Nucleus accumbens (tissue), 56 donors: Measurements from ENCODE around the gene COL18A1.
"Not testable (repeated sequence)": the region's sequence is repeated elsewhere in the genome, so short reads cannot be mapped to it uniquely, and the experiment has no call there.

Experiments used
- DNase-seq, 56 donors: peaks; one replicate each; lab custom pipeline; 2025; lab: John Stamatoyannopoulos, UW

COL18A1 gene

DNA sequence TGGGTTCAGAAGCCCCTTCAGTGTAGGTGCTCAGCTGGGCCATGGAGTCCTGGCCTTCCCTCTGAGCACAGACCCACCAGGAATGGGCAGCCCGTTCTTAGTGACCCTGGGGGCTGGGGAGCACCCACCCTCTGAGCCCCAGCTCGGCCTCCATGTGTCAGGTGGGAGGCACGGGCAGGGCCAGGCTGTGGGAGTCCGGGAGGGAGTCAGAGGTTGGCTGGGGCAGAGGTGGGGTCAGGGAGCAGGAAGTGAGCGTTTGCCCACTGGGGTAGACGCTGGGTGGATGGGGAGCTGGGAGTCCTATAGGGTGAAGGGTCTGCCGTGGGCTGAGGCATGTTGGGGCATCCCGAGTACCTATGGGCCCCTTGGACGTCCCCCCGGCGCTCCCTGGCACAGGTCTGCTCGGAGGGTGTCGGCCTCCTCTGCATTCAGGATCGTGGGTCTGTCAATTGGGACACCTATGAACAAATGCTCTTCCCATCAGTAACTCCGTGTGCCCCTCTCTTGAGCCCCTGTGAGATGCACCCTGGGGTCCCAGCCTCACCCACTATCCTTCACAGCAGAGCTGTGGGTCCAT, 30.5 kb downstream of the COL18A1 start:
- no peak for DNase-seq

GRCh38 chr21:45436351-45437065, 31.5 kb downstream of the COL18A1 start:
- peak in 4 of 56 donors; percentile 12 to 25 (median 20) for DNase-seq

GRCh38 chr21:45437844-45438243, 32.9 kb downstream of the COL18A1 start:
- not testable (repeated sequence) for DNase-seq

DNA sequence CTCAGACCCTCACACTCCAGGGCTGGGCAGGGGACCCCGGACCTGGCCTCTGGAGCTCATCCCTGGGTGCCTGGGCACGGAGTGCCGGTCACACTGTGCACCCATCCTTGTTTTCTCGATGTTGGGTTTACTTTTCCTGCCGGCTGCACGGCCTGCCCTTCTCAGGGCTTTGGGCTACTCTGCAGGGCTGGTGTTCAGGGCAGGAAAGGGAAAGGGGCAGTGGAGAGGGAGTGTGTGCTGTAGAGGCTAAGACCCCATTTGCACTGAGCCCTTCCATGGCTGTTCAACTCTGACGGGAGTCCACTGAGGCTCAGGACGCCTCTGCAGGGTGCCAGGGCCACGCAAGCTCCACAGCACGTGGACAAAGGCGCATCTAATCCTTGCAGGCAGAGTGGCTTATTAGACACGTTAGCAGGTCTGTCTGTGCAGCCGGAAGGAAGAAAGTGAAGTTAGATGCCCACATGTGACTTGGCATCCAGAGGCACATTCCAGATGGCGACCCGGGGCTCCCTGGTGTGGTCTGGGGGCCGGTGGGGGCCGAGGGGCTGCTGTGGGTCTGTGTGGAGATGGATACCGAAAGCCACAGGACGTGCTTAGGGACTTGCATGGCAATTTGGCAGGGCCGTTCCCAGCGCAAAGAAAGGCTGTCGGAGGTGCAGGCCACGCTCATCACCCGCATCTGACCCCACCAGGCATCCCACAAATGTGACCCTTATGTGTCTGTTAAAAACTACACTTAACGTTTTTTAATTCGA, 33.6 kb downstream of the COL18A1 start:
- DNase-seq: no peak

DNA sequence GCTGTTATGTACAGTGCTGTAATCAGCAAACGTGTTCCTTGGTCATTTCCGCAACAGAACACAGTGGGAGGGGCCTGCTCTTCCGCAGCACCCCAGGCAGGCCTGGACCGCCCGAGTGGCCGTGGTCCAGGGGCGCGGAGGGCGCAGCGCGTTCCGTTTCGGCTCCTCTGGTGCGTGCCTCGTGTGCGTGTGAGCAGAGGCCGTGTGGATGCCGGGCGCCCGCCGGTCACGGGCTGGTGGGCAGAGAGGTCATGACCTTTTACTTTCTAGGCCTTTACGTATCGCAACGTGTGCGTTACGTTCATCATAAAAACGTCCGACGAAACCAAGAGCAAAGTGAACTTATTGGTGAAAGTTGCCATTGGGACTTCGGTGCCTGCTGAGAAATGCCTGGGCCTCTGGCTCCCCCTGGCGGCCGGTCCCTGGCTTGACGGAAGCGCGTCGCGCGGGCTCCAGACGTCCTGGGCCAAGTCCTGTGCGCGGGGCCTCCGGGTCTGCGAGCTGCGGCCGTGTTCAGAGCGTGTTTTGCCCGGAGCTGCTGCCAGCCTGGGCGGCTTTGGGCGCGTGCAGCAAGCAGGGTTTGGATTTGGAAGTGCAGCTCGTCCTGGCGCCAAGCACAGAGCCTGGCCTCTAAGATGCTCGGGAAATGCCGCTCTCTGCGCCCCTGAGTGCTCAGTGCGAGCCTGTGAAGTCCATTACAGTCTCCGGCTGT, 34.4 kb downstream of the COL18A1 start:
- peak in 47 of 56 donors; percentile 13 to 86 (median 59) for DNase-seq

DNA sequence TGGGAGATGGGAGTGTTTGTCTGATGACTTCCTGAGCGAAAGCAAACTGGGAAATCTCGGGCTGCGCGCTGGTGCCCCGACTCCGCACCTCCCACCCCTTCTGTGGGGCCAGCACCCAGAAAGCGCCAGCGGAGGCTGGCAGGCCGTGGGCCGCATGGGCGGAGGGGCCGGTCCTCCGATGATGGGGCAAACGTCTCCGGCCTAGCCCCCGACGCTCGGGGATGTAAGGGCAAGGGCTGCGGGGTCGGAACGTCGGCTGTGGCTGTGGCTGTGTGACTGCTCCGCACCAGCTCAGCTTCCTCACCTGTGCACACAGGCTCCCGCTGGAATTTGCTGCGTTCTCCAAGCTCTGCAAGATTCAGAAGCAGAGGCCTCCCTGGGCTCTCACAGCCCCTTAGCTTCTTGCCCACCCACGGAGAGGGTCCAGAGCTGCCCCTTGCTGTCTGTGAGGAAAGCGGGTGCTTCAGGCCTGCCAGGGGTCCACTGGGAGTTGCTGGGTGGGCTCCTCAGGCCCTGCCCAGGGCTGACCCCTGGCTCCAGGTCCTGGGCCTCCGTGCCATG, 35.0 kb downstream of the COL18A1 start:
- no peak for DNase-seq

DNA sequence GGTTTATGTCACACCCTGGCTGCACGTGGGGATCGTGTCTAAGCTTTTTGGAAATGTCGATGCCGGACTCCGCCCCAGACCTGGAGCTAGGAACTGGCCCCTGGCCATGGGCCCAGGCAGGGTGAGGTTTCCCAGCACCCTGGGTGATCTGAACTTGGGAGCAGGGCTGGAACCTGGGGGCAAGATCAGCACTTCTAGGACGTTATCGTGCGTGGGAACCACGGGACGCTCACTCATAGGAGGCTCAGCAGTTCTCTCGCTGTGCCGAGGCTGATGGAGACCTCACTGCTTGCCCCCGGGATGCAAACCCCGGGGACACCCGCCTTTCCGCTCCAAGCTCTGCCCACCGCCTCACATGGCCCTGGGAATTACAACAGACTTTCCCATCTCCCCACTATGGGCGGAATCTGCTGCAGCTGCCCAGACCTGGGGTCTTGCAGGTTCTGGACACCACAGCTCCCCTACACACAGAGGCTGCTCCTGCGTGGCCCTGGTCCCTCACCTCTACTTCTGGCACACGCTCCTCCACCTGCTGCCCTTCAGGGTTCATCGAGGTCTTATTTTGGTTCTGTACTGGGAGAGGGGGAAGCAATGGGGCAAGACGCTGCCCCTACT, 35.9 kb downstream of the COL18A1 start:
- DNase-seq: no peak

DNA sequence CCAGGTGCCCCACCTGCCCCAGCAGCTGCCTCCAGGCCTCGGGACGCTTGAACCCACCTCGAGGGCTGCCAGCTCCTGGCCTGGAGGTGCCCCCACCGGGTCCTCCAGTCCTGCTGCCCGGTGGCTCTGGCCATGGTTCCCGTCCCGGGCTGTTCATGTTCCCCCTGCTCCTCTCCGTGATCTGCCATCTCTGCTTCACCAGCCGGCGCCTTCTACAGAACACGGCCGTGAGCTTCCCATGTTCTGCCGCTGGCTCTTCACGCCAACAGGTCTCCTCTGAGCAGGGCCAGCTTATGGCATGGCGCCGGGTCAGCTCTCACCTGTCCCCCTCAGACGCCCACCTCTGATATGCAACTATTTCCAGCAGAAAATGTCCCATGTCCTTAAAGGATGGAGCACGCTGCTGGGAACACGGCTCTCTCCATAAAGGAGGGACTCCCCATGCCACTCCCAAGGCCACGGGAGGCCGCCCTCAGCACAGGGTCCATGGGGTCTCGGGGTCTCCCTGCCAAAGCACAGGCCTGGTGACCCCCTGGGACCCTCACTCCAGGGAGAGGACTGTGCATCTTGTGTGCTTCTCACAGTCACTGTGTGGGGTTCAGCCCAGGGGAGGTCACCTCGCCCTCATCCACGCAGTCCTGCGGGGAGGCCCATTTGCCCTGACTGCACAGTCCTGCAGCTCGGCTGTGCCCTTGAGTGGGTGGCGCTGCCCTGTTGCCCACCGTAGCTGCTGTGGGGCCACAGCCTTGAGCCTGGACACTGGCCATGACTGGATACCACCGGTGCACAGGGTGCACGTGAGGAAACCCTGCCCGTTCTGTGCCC, 36.7 kb downstream of the COL18A1 start:
- DNase-seq: no peak

GRCh38 chr21:45442276-45442675, 37.3 kb downstream of the COL18A1 start:
- DNase-seq: peak in 1 of 56 donors; percentile 39

- DNase-seq: peak in 1 of 56 donors; percentile 52
Measured at GRCh38 chr21:45442686-45443594, 38.0 kb downstream of the COL18A1 start.

- DNase-seq: peak in 7 of 56 donors; percentile 12 to 62 (median 24)
Measured at GRCh38 chr21:45443595-45444181, 38.7 kb downstream of the COL18A1 start.

GRCh38 chr21:45444385-45444784, 39.4 kb downstream of the COL18A1 start:
- DNase-seq: no peak

GRCh38 chr21:45445369-45445768, 40.4 kb downstream of the COL18A1 start:
- DNase-seq: no peak

DNA sequence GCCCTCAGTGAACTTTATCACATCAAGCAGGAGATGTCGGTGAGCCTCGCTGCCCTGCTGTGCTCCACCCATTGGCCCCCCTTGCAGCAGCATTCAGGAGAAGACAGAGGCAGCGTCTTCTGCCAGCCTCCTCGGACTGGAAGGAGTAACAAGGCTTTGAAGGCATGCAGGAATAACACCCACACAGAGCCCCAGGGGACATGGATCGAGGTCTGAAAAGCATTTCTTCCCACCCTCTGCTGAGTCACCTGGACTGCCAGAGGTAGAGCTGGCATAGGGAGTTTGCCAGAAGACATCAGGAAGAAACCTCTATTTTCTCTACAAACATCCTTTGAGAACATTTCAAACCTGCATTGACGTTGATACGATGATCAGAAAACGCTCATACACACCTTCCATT, 42.9 kb downstream of the COL18A1 start:
- no peak for DNase-seq

DNA sequence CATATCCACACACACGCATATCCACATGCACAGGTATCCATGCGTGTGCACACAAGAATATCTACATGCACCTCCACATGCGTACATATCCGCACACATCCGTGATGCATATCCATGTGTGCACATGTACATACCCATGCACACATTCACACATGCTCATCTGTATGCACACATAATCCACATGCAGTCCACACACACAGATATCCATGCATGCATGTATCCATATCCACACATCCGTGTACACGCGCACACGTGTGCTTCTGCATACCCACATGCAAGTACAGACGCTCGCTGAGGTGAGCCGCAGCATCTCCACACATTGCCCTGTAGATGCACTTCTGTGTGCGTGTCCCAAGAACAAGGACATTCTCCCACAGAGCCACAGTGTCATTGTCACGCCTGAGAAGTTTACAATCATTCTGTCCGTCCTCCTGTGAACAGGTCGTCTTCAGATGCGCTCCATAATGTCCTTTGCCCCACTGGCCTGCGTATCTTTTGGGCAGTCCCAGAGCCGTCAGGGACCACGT, 43.4 kb downstream of the COL18A1 start:
- DNase-seq: no peak

DNA sequence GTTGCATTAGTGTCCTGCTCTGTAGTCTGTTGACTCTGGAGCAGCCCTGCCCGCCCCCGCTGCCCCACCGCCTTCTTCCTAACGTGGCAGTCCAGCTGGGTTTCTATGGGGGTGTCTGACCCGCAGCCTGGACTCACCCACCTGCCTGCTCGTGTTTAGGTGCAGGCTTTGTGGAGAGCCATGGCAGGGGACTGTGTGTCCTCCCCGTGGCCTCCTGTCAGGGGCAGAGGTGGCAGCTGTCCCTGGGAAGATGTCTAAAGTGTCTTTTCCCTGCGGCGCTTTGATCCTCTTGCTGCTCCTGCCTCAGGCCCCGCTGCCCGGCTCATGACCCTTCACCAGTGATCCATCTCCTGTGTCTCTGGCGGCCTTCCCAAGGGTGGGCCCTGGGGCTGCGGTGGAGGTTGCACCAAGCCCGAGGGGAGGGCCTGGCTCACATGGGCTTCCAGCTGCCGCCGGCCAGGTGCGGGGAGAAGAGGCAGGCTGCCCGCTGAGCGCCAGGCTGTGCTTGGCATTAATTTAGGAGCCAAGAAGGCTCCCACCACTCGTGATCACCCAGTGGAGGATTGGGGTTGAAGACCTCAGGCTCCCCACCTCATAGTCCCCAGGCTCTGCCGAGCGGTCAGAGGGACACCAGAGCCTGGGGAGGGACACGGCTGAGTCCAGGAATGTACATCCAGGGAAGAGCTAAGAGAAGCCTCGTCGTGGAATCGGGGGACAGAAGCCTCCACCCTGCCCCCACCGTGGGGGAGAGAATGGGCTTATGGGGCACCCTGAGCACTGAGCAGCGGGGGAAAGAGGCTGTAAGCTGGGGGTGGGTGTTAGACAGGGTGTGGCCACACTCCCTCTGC, 44.1 kb downstream of the COL18A1 start:
- DNase-seq: no peak
